ENCODE data around the gene RPL12. TPM values are rescaled to one million over a fixed set of nuclear protein-coding genes. Genes with fewer than 3 reads are reported as not detected.
A peak's percentile ranks its signal among the peaks of the same experiment; 100 is the strongest.

The RPL12 gene
- total RNA-seq, 1 experiment from 2014 or later, result 855 TPM

GRCh38 chr9:127422133-127422782 lies 28.9 kb downstream of the RPL12 start:
- CTCF ChIA-PET, result no interaction called here

GRCh38 chr9:127421057-127421456 lies 30.1 kb downstream of the RPL12 start:
- Mint-ChIP-seq H3K27me3 (ENCODE audit: unreplicated experiment) (no peaks in the 10 kb centered on the region), H3K36me3 (ENCODE audit: insufficient read depth, unreplicated experiment) (peaks cover 21% of the 10 kb centered on the region), H3K4me1 (ENCODE audit: low read depth, unreplicated experiment) (peaks cover 8% of the 10 kb centered on the region), H3K9me3 (ENCODE audit: low read depth, unreplicated experiment) (no peaks in the 10 kb centered on the region), H3K4me3 (ENCODE audit: low read depth, unreplicated experiment) (no peak overlapping the region), H3K27ac (ENCODE audit: unreplicated experiment) (no peak overlapping the region)
- TF ChIP-seq CTCF (IDR thresholded peaks at IDR 0.05; ENCODE audit: unreplicated experiment), result no peak
- no TSS peak for BruUV-seq (replicated peaks)
- CTCF ChIA-PET, result no interaction called here
- intact Hi-C loops (cut with micrococcal nuclease; ENCODE audit: unreplicated experiment), result no loop called here
- no peak for DNase-seq

More at GRCh38 chr9:127422133-127422782, 28.9 kb downstream of the RPL12 start:
- no peak overlapping the region for H3K27ac Mint-ChIP-seq (ENCODE audit: unreplicated experiment)
- no peak overlapping the region for H3K4me3 Mint-ChIP-seq (ENCODE audit: low read depth, unreplicated experiment)
- H3K27me3 Mint-ChIP-seq (ENCODE audit: unreplicated experiment), result no peaks in the 10 kb centered on the region
- intact Hi-C loops (cut with micrococcal nuclease; ENCODE audit: unreplicated experiment), result no loop called here
- H3K36me3 Mint-ChIP-seq (ENCODE audit: insufficient read depth, unreplicated experiment), result peaks cover 21% of the 10 kb centered on the region
- BruUV-seq (replicated peaks), result no TSS peak
- no peaks in the 10 kb centered on the region for H3K9me3 Mint-ChIP-seq (ENCODE audit: low read depth, unreplicated experiment)
- no peak for DNase-seq
- peaks cover 8% of the 10 kb centered on the region for H3K4me1 Mint-ChIP-seq (ENCODE audit: low read depth, unreplicated experiment)
- TF ChIP-seq CTCF (IDR thresholded peaks at IDR 0.05; ENCODE audit: unreplicated experiment), result no peak

GRCh38 chr9:127419348-127419747 lies 31.9 kb downstream of the RPL12 start:
- no peak for TF ChIP-seq CTCF (IDR thresholded peaks at IDR 0.05; ENCODE audit: unreplicated experiment)
- no TSS peak for BruUV-seq (replicated peaks)
- CTCF ChIA-PET, result no interaction called here

GRCh38 chr9:127418037-127418471 lies 33.2 kb downstream of the RPL12 start:
- CTCF ChIA-PET, result no interaction called here
- peak; percentile 16 for DNase-seq
- Mint-ChIP-seq H3K9me3 (ENCODE audit: low read depth, unreplicated experiment) (no peaks in the 10 kb centered on the region), H3K4me3 (ENCODE audit: low read depth, unreplicated experiment) (no peak overlapping the region), H3K36me3 (ENCODE audit: insufficient read depth, unreplicated experiment) (peaks cover 3% of the 10 kb centered on the region), H3K27me3 (ENCODE audit: unreplicated experiment) (no peaks in the 10 kb centered on the region), H3K27ac (ENCODE audit: unreplicated experiment) (no peak overlapping the region), H3K4me1 (ENCODE audit: low read depth, unreplicated experiment) (peaks cover 5% of the 10 kb centered on the region)
- no peak for TF ChIP-seq CTCF (IDR thresholded peaks at IDR 0.05; ENCODE audit: unreplicated experiment)
- BruUV-seq (replicated peaks), result no TSS peak
- intact Hi-C loops (cut with micrococcal nuclease; ENCODE audit: unreplicated experiment), result no loop called here

More at GRCh38 chr9:127419348-127419747, 31.9 kb downstream of the RPL12 start:
- no peak overlapping the region for H3K4me3 Mint-ChIP-seq (ENCODE audit: low read depth, unreplicated experiment)
- peaks cover 16% of the 10 kb centered on the region for H3K36me3 Mint-ChIP-seq (ENCODE audit: insufficient read depth, unreplicated experiment)
- H3K9me3 Mint-ChIP-seq (ENCODE audit: low read depth, unreplicated experiment), result no peaks in the 10 kb centered on the region
- peaks cover 8% of the 10 kb centered on the region for H3K4me1 Mint-ChIP-seq (ENCODE audit: low read depth, unreplicated experiment)
- no peak overlapping the region for H3K27ac Mint-ChIP-seq (ENCODE audit: unreplicated experiment)
- no peak for DNase-seq
- intact Hi-C loops (cut with micrococcal nuclease; ENCODE audit: unreplicated experiment), result no loop called here
- no peaks in the 10 kb centered on the region for H3K27me3 Mint-ChIP-seq (ENCODE audit: unreplicated experiment)
